ENCODE measurements around the gene SEMA3B. TPM values are rescaled to one million over a fixed set of nuclear protein-coding genes. Genes with fewer than 3 reads are reported as not detected.
A peak's percentile ranks its signal among the peaks of the same experiment; 100 is the strongest.

The SEMA3B gene
- total and polyA plus RNA-seq, 2 experiments from 2014 or later = 67.7 to 104 TPM

DNA sequence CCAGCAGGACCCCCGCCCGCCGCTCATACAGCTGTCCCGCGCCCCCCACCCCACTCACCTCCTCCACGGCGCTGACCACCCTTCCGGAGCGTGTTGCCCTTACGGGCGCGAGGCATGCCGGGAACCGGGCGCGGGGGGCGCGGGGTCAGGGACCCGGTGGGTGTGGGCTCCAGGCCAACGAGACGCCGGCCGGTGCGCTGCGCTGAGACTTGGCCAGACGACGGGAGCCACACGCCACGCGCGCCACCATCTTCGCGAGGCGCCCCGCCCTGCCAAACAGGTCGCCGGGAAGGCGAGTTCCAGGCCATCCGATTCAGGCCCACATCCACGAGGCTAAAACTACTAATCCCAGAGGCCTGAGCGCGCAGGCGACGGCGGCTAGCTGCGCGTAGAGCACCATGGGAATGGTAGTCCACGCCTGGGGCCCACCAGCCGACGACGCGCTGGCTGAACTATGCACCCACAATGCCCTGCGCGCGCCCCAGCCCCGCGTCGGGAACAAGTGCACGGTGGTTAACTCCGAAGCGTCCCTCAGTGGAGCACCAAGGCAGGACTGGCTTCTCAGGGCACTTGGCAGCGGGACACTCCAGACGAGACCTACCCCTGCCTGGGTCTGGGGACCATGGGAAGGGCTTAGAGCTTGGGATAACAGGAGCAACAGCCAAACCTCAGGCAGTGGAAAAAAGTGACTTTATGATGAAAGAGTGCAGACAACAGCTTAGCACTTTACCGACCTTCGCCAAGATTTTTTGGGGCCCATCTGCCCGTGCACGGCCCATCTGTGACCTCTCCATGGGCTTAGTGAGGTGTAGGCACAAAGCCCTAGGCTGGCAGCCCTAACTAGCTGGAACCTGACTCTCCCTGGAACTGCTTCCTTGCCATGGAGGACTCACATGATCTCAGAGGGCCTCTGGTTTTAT lies 23.5 kb downstream of the SEMA3B start, which contains the start of gene IFRD2:
TSS of gene IFRD2 (minus strand) at position 271 of the 920 bp plus-strand sequence. CDS start at position 116, 155 bp downstream.
- no peaks in the 10 kb centered on the region for H3K27me3 ChIP-seq
- peak within 1 kb of the TSS; percentile 73 for H2AFZ ChIP-seq
- no peak for TF ChIP-seq EZH2phosphoT487 (IDR thresholded peaks at IDR 0.05; ENCODE audit: low read depth, severe bottlenecking, unreplicated experiment)
- H3K4me1 ChIP-seq (ENCODE audit: insufficient read depth) = peaks cover 15% of the 10 kb centered on the region
- no peaks in the 10 kb centered on the region for H4K20me1 ChIP-seq (ENCODE audit: insufficient read depth, poor library complexity, severe bottlenecking)
- peak; percentile 98 for DNase-seq (ENCODE audit: low spot score)
- H3K36me3 ChIP-seq (replicated peaks; ENCODE audit: insufficient read depth, low read depth) = no peaks in the 10 kb centered on the region
- no peaks in the 10 kb centered on the region for H3K9me2 ChIP-seq (replicated peaks; ENCODE audit: insufficient read depth)
- H3K27ac ChIP-seq = peak within 1 kb of the TSS; percentile 97
- 9% methylated on average over 32 of the region's 67 CpGs for WGBS (ENCODE audit: low lambda C conversion rate, missing lambda C conversion rate)
- no peaks in the 10 kb centered on the region for H3K9me3 ChIP-seq (ENCODE audit: low read depth)
- H3K4me2 ChIP-seq = peak within 1 kb of the TSS; percentile 100
- peak within 1 kb of the TSS; percentile 81 for H3K4me3 ChIP-seq
- peaks cover 16% of the 10 kb centered on the region for H3K79me2 ChIP-seq

DNA sequence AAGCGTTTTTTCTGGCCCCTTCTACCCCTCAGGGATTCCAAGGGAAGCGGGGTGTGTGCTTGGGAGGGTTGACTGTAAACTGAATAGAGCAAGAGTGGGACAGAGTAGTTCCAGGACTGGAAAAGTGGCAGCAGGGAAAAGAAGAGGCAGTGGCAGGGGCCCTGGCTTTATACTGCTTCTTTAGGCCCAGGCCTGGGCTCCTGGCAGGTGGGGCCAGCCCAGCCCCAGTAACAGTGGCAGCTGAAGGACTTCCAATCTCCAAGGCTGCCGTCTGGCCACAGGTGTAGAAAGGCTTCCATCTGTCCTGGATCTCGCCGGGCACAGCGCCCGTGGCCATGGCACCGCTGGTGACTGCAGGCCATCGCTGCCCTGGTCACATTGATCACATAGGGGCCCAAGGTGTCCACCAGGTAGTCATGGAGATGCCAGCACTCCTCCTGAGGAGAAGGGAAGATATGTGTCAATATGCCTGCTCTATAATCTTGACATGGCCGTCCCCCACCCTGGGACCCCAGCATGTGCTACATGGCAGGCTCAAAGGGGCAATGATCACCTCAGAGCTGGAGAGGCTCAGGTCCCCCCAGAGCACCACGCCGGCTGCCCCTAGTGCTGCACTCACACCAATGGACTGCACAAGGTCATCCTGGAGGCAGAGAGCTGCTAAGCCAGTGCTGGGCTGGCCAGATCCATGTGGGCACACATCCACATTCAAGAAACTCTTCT lies 24.3 kb downstream of the SEMA3B start:
- H3K79me2 ChIP-seq = peaks cover 16% of the 10 kb centered on the region
- peak overlapping the region; percentile 71 for H3K27ac ChIP-seq
- no peak for TF ChIP-seq CTCF (IDR thresholded peaks at IDR 0.05; ENCODE audit: poor library complexity)
- TF ChIP-seq EZH2phosphoT487 (IDR thresholded peaks at IDR 0.05; ENCODE audit: low read depth, severe bottlenecking, unreplicated experiment) = no peak
- no peak for TF ChIP-seq EZH2 (IDR thresholded peaks at IDR 0.05; ENCODE audit: borderline replicate concordance)
- H3K9me3 ChIP-seq (ENCODE audit: low read depth) = no peaks in the 10 kb centered on the region
- H3K4me3 ChIP-seq = no peak overlapping the region
- 90% methylated on average over 12 of the region's 12 CpGs for WGBS (ENCODE audit: low lambda C conversion rate, missing lambda C conversion rate)
- H3K9me2 ChIP-seq (replicated peaks; ENCODE audit: insufficient read depth) = no peaks in the 10 kb centered on the region
- H3K36me3 ChIP-seq (replicated peaks; ENCODE audit: insufficient read depth, low read depth) = no peaks in the 10 kb centered on the region
- no peaks in the 10 kb centered on the region for H4K20me1 ChIP-seq (ENCODE audit: insufficient read depth, poor library complexity, severe bottlenecking)
- H2AFZ ChIP-seq = peak overlapping the region; percentile 54
- peak overlapping the region; percentile 82 for H3K4me2 ChIP-seq
- no peaks in the 10 kb centered on the region for H3K27me3 ChIP-seq
- peaks cover 18% of the 10 kb centered on the region for H3K4me1 ChIP-seq (ENCODE audit: insufficient read depth)
- no peak for DNase-seq (ENCODE audit: low spot score)

DNA sequence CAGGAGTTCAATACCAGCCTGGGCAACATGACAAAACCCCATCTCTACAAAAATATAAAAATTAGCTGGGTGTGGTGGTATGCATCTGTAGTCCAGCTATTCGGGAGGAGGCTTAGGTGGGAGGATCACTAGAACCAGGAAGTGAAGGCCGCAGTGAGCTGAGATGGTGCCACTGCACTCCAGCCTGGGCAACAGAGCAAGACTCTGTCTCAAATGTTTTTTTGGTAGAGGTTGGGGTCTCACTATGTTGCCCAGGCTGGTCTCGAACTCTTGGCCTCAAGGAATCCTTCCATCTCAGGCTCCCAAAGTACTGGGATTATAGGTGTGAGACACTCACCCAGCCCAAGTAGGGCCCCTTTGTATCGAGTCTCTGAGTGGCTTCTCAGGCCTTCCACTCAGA lies 25.1 kb downstream of the SEMA3B start:
- no peak for DNase-seq (ENCODE audit: low spot score)
- no peaks in the 10 kb centered on the region for H3K27me3 ChIP-seq
- H3K9me3 ChIP-seq (ENCODE audit: low read depth) = no peaks in the 10 kb centered on the region
- no peak overlapping the region for H3K4me3 ChIP-seq
- H3K79me2 ChIP-seq = peaks cover 20% of the 10 kb centered on the region
- no peaks in the 10 kb centered on the region for H3K9me2 ChIP-seq (replicated peaks; ENCODE audit: insufficient read depth)
- TF ChIP-seq EZH2 (IDR thresholded peaks at IDR 0.05; ENCODE audit: borderline replicate concordance) (no peak), CTCF (IDR thresholded peaks at IDR 0.05; ENCODE audit: poor library complexity) (no peak), EZH2phosphoT487 (IDR thresholded peaks at IDR 0.05; ENCODE audit: low read depth, severe bottlenecking, unreplicated experiment) (no peak)
- no peak overlapping the region for H3K27ac ChIP-seq
- no peak overlapping the region for H3K4me2 ChIP-seq
- WGBS (ENCODE audit: low lambda C conversion rate, missing lambda C conversion rate) = 94% methylated on average over 4 of the region's 4 CpGs
- no peaks in the 10 kb centered on the region for H3K36me3 ChIP-seq (replicated peaks; ENCODE audit: insufficient read depth, low read depth)
- H3K4me1 ChIP-seq (ENCODE audit: insufficient read depth) = peaks cover 23% of the 10 kb centered on the region
- no peak overlapping the region for H2AFZ ChIP-seq
- no peaks in the 10 kb centered on the region for H4K20me1 ChIP-seq (ENCODE audit: insufficient read depth, poor library complexity, severe bottlenecking)

All from hepatocyte (in vitro differentiated cells).